HCT116 (cell line): Measurements from ENCODE around the gene PARM1. TPM values are rescaled to one million over a fixed set of nuclear protein-coding genes. Genes with fewer than 3 reads are reported as not detected.

Experiments
- CEBPB ChIP-seq: IDR thresholded peaks from 2 replicates; pipeline ENCODE4 v1.6.1; 2012; ENCODE audit warnings: low read depth
- ELF1 ChIP-seq: IDR thresholded peaks from 2 replicates; pipeline ENCODE4 v1.6.1; 2012; ENCODE audit warnings: low read depth, borderline replicate concordance
- JUND ChIP-seq: IDR thresholded peaks from 2 replicates; pipeline ENCODE4 v1.6.1; 2012
- SP1 ChIP-seq: IDR thresholded peaks from 2 replicates; pipeline ENCODE4 v1.6.1; 2012; ENCODE audit warnings: low read depth
- total RNA-seq: library from RNA; stranded (reverse); gene quantifications from one replicate; pipeline ENCODE4 v1.2.1, GENCODE V29; 2021; ENCODE audit not compliant: unreplicated experiment
- TF ChIP-seq, protein P1 (sequence below), 3 experiments: fragments of 200-600 bp in 1 of 3; sonication (generic) in 1 of 3; IDR thresholded peaks in 2 of 3; conservative IDR thresholded peaks in 1 of 3; 2 replicates each; pipeline ENCODE4 v1.5.1; 2012 to 2017; ENCODE audit warnings: low read depth in 2 of 3, low read length in 2 of 3, antibody characterized with exemption in 1 of 3, borderline replicate concordance in 1 of 3, control low read depth in 1 of 3, mild to moderate bottlenecking in 1 of 3, mixed read lengths in 1 of 3, mixed run types in 1 of 3, moderate library complexity in 1 of 3; ENCODE audit not compliant: insufficient read depth in 1 of 3

Gene PARM1
- total RNA-seq, 1 experiment from 2014 or later, result 11.7 TPM

DNA sequence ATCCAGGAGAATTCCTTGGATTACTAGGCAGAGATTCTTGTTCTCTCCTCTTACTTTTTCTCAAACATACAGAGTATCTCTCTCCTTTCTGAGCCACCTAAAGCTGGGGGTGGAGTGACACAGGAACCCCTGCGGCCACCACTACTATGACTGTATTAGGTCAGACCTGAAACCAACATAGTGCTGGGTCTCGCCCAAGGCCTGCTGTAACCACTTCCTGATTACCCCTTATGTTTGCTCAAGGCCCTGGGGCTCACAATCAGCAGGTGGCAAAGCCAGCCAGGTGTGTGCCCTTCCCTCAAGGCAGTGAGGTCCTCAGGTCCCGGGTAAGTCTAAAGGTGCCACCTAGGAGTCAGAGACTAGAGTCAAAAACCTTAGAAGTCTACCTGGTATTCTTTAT lies 166.4 kb downstream of the PARM1 start (continued):
- no peak for TF ChIP-seq ELF1
- TF ChIP-seq, protein P1, sequence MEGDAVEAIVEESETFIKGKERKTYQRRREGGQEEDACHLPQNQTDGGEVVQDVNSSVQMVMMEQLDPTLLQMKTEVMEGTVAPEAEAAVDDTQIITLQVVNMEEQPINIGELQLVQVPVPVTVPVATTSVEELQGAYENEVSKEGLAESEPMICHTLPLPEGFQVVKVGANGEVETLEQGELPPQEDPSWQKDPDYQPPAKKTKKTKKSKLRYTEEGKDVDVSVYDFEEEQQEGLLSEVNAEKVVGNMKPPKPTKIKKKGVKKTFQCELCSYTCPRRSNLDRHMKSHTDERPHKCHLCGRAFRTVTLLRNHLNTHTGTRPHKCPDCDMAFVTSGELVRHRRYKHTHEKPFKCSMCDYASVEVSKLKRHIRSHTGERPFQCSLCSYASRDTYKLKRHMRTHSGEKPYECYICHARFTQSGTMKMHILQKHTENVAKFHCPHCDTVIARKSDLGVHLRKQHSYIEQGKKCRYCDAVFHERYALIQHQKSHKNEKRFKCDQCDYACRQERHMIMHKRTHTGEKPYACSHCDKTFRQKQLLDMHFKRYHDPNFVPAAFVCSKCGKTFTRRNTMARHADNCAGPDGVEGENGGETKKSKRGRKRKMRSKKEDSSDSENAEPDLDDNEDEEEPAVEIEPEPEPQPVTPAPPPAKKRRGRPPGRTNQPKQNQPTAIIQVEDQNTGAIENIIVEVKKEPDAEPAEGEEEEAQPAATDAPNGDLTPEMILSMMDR (IDR thresholded peaks at IDR 0.05 in 2 of 3, conservative IDR thresholded peaks at IDR 0.05 in 1 of 3; ENCODE audit: borderline replicate concordance in 1 of 3, insufficient read depth in 1 of 3, low read depth in 2 of 3, low read length in 2 of 3), result no peak
- TF ChIP-seq JUND, result no peak
- TF ChIP-seq CEBPB, result no peak
- no peak for TF ChIP-seq SP1

Other genes with a start within 250 kb of the PARM1 start
- gene BTC, start 138.6 kb upstream of the PARM1 start, total RNA-seq, result 4.5 TPM